Measurements from ENCODE around the gene TFIP11. TPM values are rescaled to one million over a fixed set of nuclear protein-coding genes. Genes with fewer than 3 reads are reported as not detected.
A peak's percentile ranks its signal among the peaks of the same experiment; 100 is the strongest.

Gene TFIP11
- total RNA-seq, 4 donors from 2014 or later, result 20.3 to 38.3 (median 21.6) TPM

DNA sequence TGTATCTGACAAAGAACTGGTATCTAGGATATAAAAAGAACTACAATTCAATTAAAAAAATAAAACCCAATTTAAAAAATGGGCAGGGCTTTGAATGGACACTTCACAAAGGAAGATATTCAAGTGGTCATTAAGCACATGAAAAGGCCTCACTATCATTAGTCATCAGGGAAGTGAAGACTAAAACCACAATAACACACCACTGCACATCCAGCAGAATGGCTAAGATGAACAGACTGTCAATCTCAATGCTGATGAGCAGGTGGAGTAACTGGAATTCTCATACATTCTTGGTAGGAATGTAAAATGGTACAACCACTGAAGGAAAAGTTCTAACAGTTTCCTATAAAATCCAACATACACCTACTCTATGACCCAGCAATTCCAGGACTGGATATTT is 37.6 kb downstream of the TFIP11 start:
- no peak overlapping the region for H3K4me3 ChIP-seq
- H3K27ac ChIP-seq, result no peak overlapping the region
- H3K9me3 ChIP-seq, result no peaks in the 10 kb centered on the region
- no peaks in the 10 kb centered on the region for H3K27me3 ChIP-seq
- ATAC-seq, result no peak
- TF ChIP-seq POLR2A (IDR thresholded peaks at IDR 0.05) (no peak), EP300 (IDR thresholded peaks at IDR 0.05) (no peak), CTCF (IDR thresholded peaks at IDR 0.05) (no peak), POLR2AphosphoS5 (IDR thresholded peaks at IDR 0.05) (no peak)
- peaks cover 0 to 11% (median 2%) of the 10 kb centered on the region in 3 donors for H3K4me1 ChIP-seq
- H3K36me3 ChIP-seq, result peaks cover 0 to 98% of the 10 kb centered on the region in 2 donors

GRCh38 chr22:26471522-26471921 is 40.8 kb downstream of the TFIP11 start:
- H3K9me3 ChIP-seq, result no peaks in the 10 kb centered on the region
- no peaks in the 10 kb centered on the region for H3K4me1 ChIP-seq
- H3K4me3 ChIP-seq, result no peak overlapping the region
- no peak for ATAC-seq
- TF ChIP-seq CTCF (IDR thresholded peaks at IDR 0.05), result no peak
- TF ChIP-seq EP300 (IDR thresholded peaks at IDR 0.05), result no peak
- TF ChIP-seq POLR2AphosphoS5 (IDR thresholded peaks at IDR 0.05), result no peak
- no peak for TF ChIP-seq POLR2A (IDR thresholded peaks at IDR 0.05)
- H3K27ac ChIP-seq, result no peak overlapping the region
- H3K36me3 ChIP-seq, result peaks cover 0 to 100% of the 10 kb centered on the region in 2 donors
- H3K27me3 ChIP-seq, result no peaks in the 10 kb centered on the region
- WGBS, 2 donors (ENCODE audit: low coverage in 1 of 2), result 61 to 76% methylated on average over 2 to 4 of the region's 5 CpGs

GRCh38 chr22:26470807-26471206 is 41.5 kb downstream of the TFIP11 start:
- peaks cover 0 to 100% of the 10 kb centered on the region in 2 donors for H3K36me3 ChIP-seq
- 89 to 100% methylated on average over 2 of the region's 2 CpGs for WGBS, 2 donors (ENCODE audit: low coverage in 1 of 2)
- ATAC-seq, result no peak

DNA sequence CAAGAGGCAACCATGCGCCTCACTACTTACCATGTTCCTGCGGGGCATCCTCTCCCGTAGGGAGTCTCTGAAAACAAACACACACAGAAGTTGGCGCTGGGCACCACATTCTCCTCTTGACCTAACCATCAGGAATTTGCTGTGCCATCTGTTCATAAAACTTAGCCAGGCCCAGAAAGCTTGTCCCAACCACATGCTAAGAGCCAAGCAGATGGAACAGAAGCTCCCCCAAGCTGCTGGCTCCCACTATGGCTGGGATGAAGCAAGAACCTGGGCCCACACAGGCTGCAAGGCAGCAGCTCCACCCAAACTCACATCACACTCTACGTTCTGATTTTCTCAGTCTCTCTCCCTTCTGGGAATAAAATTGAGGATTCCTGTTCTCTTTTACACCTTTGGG is 46.1 kb downstream of the TFIP11 start:
- no peak overlapping the region for H3K4me3 ChIP-seq
- H3K27ac ChIP-seq, result no peak overlapping the region
- H3K36me3 ChIP-seq, result peaks cover 0 to 100% of the 10 kb centered on the region in 2 donors
- 80% methylated on average over 3 to 5 of the region's 5 CpGs for whole genome bisulfite sequencing, 2 donors (ENCODE audit: low coverage in 1 of 2)
- no peaks in the 10 kb centered on the region for H3K9me3 ChIP-seq
- no peak for ATAC-seq
- peaks cover 0 to 3% (median 0%) of the 10 kb centered on the region in 3 donors for H3K4me1 ChIP-seq
- H3K27me3 ChIP-seq, result no peaks in the 10 kb centered on the region
- TF ChIP-seq EP300 (IDR thresholded peaks at IDR 0.05) (no peak), CTCF (IDR thresholded peaks at IDR 0.05) (no peak), POLR2A (IDR thresholded peaks at IDR 0.05) (no peak), POLR2AphosphoS5 (IDR thresholded peaks at IDR 0.05) (no peak)

More at GRCh38 chr22:26470807-26471206, 41.5 kb downstream of the TFIP11 start:
- H3K4me3 ChIP-seq, result no peak overlapping the region
- H3K4me1 ChIP-seq, result no peaks in the 10 kb centered on the region
- no peaks in the 10 kb centered on the region for H3K9me3 ChIP-seq
- H3K27me3 ChIP-seq, result no peaks in the 10 kb centered on the region
- no peak for TF ChIP-seq POLR2A (IDR thresholded peaks at IDR 0.05)
- no peak for TF ChIP-seq POLR2AphosphoS5 (IDR thresholded peaks at IDR 0.05)
- no peak for TF ChIP-seq CTCF (IDR thresholded peaks at IDR 0.05)
- TF ChIP-seq EP300 (IDR thresholded peaks at IDR 0.05), result no peak
- H3K27ac ChIP-seq, result no peak overlapping the region

- ATAC-seq, result peak; percentile 28
- WGBS, 2 donors (ENCODE audit: low coverage in 1 of 2), result 80% methylated on average over 1 of the region's 7 CpGs; no CpG with 5 or more reads in 1 of the 2 donors
These were observed 48.0 kb downstream of the TFIP11 start for GRCh38 chr22:26464312-26464711.

More at GRCh38 chr22:26464312-26464711, 48.0 kb downstream of the TFIP11 start:
- TF ChIP-seq POLR2A (IDR thresholded peaks at IDR 0.05), result no peak
- TF ChIP-seq CTCF (IDR thresholded peaks at IDR 0.05), result no peak
- TF ChIP-seq EP300 (IDR thresholded peaks at IDR 0.05), result no peak
- no peak for TF ChIP-seq POLR2AphosphoS5 (IDR thresholded peaks at IDR 0.05)
- Histone ChIP-seq H3K36me3 (peaks cover 0 to 98% of the 10 kb centered on the region in 2 donors), H3K9me3 (no peaks in the 10 kb centered on the region), H3K27me3 (no peaks in the 10 kb centered on the region), H3K4me3 (no peak overlapping the region), H3K27ac (no peak overlapping the region), H3K4me1 (peaks cover 0 to 5% (median 0%) of the 10 kb centered on the region in 3 donors)
